NCI-H460 (cell line): ENCODE measurements around the gene CSK. TPM values are rescaled to one million over a fixed set of nuclear protein-coding genes. Genes with fewer than 3 reads are reported as not detected.

Source experiments
- DNase-seq: peaks from one replicate; pipeline ENCODE4 v3.0.0-alpha.2; 2016; ENCODE audit warnings: low read depth; ENCODE audit errors: extremely low read depth
- total RNA-seq: library from RNA; depleted of rRNA; stranded (reverse); fragments of >200 nt; shearing (Covaris generic); gene quantifications from 2 replicates; pipeline ENCODE4 v1.2.3, GENCODE V29; 2014

Gene CSK
- total RNA-seq, 1 experiment from 2014 or later, result 22.4 TPM

DNA sequence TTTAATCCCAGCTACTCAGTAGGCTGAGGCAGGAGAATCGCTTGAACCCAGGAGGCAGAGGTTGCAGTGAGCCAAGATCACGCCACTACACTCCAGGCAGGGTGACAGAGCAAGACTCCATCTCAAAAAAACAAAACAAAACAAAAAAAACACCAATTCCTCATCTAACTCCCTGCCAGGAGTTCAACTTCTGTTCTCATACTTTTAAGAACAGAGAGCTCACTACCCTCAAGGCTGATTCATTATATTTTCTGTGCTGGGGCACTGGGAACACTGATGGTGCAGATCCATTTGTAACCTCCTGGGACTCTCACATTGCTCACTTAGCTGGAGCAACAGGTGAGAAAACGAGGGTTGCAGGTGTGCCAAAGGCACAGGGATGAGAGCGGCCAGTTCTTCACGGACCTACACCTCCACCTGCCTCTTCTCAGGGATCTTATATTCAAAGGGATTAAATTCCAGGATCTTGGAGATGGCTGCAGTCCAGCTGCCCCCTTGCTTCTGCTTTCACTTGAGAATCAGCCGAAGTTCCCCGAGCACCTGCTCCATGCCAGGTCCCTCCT lies 12.3 kb upstream of the CSK start:
- no peak for DNase-seq

DNA sequence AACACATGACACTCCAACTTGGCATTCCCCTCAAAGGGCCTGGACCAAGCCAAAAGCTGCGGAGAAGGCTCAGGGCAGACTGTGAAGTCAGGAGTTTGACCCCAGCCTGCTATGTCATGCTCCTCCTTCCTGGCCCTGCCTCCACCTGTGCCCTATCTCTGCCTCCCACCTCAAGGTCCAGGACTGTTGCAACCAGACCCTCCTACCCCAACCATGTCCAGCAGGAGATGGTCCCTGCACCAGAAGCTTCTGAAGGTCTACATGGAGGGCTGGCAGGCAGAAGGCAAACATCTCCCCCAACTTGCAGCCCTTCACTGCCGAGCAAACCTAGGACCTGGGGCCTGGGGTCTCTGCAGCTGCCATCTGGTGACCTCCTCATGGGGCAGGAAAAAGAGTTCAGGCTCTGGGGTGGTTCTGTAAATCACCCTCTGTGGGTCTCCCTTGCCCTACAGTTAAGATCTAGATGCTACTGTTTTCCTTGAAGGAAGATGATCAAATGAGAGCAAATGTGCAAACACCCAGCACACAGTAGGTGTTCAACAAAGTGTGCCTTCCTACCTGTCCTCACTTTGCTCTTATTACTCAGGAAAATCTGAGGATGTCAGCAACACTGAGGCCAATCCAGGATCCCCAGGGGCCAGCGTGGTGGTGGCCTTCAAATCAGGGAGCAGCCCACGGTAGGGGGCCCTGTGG lies 11.5 kb upstream of the CSK start:
- DNase-seq, result no peak

DNA sequence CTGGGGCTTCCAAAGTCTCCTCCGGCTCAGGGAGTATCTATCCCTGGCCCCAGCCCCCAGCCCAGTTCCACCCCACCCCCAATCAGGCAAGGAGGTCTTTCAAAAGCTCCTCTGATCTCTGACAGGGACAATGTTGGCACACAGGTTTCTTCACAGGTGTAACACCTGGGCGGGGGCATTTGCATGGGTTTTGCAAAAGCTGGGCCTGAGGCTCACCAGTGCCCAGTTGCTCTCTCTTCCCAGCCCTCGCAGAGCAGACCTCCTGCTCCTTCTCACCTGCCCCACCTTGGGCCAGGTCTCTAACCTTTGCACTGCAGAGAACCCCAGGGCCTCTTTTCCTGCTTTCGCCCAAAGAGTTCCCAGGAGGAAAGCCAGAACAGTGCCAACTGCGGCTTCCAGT lies 8.6 kb upstream of the CSK start:
- no peak for DNase-seq

DNA sequence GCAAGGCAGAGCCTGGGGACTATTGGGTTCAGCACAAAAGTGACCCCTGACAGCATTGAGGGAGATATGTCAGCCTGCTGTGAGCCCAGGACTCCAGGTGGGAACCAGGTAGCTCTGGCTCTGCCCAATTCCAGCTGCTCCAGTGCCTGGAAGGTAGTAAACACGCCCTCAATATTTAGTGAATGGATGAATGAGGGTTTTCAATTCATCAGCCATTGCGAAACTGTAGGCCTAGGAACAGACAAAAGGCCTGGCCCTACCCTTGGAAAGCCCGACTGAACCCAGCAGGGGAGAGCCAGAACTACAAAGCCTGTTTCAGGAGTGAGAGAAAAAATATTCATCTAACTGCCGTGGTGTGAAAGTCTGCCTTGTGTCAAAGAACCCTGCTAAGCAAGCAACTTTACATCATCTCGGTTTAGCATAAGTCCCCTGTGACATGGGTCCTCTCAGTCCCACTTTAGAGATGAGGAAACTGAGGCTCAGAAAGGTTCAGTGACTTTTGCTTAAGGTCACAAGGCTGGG lies 8.1 kb upstream of the CSK start:
- no peak for DNase-seq

DNA sequence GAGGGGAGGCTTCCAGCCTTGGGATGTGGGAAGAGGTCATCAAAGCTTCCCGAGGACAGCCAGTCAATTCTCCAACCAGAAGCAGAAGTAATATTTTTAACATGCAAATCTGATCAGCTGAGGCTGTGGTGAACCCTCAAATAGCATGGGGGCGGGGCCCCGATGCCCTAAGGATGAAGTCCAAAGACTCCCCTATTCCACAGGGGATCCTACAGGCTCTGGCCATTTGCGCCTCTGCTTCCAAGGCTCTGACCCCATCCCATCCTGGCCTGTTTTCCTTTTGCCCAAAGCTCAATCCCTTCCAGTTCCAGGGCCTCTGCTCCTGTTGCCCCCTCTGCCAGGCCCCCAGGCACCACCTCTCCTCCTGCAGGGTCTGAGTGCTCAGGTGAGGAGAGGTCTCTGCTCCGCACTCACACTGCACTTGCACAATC lies 6.7 kb upstream of the CSK start:
- no peak for DNase-seq

DNA sequence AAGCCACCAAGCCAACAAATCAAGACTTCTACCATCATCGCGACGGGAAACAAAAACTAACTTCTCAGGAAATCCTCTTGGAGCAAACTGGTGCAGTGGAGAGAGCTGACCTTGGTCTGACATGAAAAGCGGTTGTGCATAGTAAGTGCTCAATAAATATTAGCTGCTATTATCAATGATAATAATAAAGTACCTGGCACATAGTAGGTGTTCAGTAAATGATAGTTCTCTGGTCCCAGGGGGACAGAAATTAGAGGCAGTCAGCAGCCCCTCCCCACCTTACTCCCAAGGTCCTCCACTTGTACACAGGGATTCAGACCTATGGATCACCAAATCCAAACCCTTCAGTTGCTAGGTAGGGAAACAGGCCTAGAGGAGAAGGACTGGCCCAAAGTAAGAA lies 6.0 kb upstream of the CSK start:
- no peak for DNase-seq

DNA sequence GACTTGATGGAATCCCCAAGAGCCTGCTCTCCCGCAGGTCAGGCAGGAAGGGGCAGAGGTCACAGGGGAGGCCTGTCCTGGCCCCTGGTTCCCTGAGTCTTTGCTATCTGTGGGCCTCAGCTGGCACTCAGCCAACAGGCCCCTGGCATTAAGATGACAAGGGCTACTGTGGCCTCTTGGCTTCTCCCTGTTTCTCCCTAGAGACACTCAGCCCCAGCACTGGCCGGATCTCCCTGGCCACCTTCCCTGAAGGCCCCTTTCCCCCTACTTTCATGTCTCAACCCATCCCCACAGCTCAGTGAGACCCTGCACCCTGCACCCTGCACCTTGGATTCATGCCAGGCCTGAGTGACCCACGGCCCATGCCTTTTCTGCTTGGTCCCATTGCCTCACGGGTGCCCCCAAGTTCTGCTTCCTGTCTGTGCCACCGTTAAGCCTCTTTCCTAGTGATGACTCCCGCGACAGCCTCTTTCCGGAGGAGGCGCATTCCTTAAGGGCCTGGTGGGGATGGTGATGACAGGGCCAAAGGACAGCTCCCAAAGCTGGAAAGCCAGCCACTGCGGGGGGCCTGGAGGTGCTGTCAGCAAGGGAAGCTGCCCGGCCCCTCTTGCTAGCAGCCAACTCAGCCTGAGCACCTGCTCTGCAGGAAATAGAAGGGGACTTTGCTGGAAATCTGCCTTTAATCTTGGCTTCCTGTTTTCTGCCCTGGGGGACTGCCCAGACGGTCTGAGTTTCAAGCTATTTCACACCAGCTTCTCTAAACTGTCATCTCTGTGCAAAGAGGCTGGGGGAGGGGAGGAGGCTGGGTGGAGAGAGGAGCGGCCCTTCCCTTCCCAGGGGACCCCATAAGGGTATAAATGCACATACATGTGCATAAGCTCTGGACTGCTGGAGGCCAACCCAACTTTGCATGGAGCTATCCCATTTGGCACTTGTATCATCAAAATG lies 4.8 kb upstream of the CSK start:
- DNase-seq, result peak; percentile 85

DNA sequence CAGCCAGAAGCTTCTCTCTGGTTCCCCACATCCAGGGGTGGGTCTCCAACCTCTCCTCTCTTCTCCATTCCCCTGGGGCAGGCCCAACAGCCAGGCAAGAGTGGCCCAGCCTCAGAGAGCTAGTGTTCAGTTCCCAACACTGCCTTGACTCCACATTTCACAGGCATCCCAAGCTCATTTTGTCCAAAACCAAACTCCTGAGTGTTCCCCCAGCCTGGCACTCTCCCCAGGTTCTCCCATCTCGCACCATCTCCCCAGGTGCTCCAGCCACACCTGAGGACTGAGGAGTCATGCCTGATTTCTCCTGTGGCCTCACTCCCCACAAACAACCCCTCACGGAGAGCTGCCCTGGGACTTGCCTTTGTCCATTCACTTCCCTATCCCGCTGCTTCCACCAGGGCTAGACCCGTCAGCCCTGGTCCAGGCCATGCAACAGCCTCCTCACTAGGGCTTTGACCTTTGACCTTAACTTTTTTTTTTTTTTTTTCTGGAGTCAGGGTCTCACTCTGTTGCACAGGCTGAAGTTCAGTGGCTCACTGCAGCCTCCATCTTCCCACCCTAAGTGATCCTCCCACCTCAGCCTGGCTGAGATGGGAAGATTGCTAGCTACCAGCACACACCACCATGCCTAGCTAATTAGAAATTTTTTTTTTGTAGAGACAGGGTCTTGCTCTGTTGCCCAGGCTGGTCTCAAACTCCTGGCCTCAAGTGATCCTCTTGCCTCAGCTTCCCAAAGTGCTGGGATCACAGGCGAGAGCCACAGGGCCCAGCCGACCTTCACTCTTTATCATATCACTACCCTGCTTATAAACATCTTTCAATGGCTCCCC lies 3.9 kb upstream of the CSK start:
- no peak for DNase-seq

DNA sequence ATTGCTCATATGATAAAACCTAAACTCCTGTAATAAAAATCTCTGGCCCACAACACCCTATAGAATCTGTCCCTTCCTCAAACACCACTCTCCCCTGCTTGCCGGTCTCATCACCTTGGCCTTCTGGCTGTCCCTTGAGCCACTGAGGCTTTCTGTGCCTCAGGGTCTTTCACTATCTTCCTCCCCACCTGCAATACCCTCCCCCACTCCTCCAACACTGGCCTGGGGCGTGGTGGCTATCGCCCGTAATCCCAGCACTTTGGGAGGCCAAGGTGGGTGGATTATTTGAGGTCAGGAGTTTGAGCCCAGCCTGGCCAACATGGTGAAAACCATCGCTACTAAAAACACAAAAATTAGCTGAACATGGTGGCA lies 3.3 kb upstream of the CSK start:
- DNase-seq, result no peak

DNA sequence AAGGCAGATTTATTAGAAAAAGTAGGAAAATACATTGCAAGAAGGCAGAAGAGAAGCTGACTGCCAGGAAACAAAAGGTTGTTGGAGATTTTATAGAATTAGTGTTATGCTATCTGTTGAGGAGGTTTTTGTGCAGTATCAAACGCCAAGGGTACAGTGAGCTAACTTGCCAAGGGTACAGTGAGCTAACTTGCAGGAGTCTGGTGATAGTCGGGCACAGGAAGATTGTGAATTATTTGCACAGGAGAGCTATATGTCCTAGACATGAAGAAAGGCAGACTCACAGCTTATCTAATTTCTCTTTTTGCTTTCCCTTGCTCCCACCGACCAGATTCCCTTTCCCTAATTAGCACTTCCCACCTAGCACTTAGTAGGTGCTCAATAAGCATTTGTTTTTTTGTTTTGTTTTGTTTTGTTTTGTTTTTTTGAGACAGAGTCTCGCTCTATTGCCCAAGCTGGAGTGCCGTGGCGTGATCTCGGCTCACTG lies 2.7 kb upstream of the CSK start:
- no peak for DNase-seq

DNA sequence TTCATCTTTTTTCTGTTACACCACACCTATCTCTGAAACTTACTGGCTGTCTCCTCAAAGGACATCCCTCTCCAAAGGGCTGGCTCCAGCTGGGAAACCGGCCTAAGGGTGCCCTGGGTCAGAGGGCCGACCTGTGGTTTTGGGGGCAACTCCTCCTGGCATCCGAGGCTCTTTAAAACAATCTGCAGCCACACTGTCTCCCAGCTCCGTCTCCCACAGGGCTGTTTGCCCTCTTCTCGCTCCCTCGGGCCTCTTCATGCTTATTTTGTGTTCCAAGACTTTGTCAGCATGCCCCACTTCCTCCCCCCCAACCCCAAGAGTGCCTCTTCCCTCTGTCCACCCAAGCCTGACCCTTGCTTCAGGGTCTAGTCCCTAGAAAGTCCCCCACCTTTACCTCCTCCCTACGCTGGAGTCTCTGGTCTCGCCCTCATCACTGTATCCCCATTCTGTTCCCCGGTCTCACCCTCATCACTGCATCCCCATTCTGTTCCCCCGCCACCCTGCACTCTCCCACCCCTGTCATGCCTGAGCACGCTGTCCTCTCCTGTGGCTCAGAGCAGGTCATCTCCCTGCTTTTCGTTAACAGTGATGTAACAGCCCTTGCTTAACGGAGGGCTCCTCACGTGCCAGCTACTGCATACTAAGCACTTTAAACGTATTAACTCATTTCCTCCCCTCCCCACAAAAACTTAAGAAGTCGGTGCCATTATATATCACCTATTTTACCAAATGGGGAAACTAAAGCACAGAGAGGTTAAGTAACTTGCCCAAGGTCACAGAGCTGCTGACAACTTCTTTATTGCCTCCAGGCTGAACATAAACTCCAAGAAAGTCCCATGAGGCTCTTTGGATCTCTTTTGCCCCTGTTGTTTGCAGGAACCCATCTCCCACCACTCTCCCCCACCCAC lies 1.1 kb upstream of the CSK start:
- DNase-seq, result no peak

DNA sequence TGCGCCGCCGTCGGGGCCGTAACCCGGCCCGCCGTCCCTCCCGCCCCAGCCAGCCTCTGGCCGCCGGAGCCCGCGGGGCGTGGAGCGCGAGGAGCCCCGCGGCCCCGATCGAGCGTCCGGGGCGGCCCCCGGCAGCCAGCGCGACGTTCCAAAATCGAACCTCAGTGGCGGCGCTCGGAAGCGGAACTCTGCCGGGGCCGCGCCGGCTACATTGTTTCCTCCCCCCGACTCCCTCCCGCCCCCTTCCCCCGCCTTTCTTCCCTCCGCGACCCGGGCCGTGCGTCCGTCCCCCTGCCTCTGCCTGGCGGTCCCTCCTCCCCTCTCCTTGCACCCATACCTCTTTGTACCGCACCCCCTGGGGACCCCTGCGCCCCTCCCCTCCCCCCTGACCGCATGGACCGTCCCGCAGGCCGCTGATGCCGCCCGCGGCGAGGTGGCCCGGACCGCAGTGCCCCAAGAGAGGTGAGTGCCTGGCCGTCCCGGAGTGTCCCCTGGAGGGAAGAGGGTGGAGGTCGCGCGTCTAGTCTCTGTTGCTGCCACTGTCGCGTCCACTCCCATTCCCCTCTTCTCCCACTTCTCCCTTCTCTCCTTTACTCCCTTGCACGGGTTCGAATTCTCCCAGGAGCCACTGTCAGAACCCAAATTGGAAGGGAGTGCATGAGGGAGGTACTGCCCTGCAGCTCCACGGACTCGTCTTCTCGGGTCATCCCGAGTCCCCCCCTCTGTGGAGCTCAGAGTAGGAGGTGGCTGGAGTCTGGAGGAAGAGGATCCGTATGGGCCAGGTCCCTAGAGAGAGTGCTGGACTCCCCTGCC lies 585 bp downstream of the CSK start:
- no peak for DNase-seq

DNA sequence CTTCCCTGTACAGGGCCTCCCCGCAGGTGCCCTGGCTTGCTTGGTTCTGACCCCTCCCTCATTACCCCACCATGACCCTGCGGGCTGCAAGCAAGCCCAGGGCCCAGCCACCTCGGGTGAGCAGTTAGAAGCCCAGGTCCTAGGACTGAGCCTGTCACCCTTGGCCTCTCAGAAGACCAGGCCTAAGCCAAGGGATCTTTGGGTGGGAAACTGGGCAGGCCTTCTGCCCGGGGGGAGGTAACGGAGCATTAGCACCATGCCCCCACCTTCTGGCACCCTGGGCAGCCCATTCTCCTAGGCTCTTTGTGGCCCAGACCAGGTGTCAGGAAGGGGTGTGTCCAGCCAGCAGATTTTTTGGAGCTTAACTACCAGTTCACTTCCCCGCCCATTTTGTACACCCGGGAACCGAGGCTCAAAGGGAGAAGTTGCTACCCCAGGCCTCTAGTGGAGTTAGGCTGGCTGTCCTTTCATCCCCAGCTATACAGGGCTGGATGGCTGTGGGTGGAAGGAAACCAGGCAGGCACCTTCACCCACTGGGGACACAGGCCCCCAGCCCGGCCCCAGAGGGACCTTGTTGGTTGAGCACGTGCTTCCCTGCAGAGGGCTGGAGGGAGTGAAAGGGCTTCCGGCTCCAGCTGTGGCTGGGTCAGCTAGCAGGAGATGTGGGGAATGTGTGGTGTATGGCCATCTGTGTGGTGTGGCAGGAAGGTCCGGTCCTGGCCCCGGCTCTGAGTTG lies 1.4 kb downstream of the CSK start:
- no peak for DNase-seq

DNA sequence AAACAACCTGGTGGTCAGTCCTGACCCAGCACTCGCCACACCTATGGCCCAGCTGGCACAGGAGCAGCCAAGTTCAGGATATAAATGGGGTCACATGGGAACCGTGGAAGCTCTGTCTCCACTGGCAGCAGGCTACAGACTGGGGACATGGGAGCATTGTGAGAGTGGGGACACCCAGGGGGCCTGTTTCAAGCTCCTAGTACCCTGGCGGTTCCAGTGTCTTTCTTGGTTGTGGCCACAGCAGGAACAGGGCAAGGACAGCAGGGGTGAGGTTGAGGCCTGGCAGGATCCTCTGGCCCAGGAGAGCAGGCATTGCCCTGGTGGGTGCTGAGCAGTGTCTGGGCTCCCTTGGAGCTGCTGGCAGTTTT lies 1.9 kb downstream of the CSK start:
- DNase-seq, result no peak

DNA sequence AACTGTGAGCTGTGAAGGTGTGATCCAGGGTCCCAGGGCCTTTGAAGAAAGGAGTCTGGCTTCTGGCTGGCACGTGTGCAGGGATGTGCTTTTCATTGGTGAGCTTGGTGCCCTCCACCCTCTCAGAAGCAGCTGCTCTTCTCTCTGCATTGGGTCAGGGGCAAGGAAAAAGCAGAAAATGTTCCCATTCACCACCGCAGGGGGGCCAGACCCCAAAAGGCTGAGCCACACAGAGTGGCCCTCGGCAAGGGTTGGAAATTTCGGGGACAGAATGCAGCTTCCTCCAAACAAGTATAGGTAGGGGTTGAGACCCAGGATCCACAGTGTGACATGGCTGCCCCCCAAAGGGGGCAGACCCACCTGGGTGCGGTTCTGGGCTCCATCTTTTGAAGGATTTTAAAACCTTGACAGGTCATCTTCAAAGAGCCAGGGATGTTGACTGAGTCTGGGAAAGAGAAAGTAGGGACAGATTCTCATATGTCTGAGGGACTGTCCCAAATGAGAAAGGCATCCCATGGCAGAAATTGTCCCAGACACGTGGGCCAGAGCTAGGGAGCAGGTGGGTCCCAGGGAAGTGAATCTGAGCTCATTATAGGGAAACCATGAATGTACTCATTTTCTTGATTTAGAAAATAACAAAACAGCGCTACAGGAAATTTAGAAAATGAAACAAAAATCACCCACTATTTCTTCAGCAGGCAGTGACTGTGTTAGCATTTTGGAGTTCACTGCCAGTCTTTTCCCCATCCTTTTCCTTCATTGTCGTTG lies 2.7 kb downstream of the CSK start:
- no peak for DNase-seq

DNA sequence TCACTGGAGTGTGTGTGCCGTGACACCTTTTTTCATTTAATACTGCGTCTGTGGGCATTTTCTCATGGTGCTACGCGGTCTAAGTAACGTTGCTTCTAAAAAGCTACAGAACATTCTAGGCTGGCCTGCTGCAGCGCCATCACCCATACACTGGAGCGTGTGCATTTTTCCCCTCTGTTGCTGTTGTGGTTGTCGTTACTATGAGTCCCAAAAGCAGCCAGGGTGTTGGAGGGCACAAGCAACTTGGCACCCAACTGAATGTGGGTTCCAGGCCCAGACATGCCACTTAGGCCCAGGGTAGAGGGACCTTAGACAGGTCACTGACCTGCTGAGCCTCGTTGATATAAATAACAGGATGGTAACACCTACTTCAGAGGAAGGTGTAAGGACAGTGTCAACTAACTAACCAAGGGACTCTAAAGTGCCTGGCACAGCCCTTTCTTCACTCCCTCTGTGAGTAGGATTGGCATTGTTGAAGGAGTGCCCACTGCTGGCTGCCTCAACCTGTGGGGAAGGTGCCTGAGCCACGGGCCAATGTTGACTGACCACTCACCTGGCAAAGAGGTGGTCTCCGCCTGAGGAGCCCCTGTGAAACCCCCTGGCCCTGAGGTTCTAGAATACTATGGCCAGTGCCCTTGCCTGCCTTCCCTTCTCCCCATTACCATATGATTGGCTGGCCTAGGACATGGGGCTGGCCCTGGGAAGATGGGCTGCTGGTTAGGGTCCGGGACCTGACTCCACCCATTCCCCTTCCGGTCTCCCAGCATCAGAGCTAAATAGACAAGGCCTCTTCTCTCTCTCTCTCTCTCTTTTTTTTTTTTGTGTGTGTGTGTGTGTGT lies 3.5 kb downstream of the CSK start:
- DNase-seq, result no peak
